ENCODE measurements around the gene ZNF608. TPM values are rescaled to one million over a fixed set of nuclear protein-coding genes. Genes with fewer than 3 reads are reported as not detected.

The ZNF608 gene
- total RNA-seq, 1 donor from 2014 or later = 63.0 TPM

- Mint-ChIP-seq H3K9me3 (peaks cover 9% of the 10 kb centered on the region), H3K27ac (no peak overlapping the region), H3K4me1 (ENCODE audit: unreplicated experiment) (peaks cover 23% of the 10 kb centered on the region), H3K27me3 (no peaks in the 10 kb centered on the region), H3K4me3 (no peak overlapping the region), H3K36me3 (no peaks in the 10 kb centered on the region)
- TF ChIP-seq CTCF (conservative IDR thresholded peaks at IDR 0.05) = no peak
- no peak for DNase-seq (ENCODE audit: extremely low spot score, unreplicated experiment)
Observed at GRCh38 chr5:124789104-124789605, 42.7 kb upstream of the ZNF608 start.

- TF ChIP-seq CTCF (conservative IDR thresholded peaks at IDR 0.05) = no peak
- H3K9me3 Mint-ChIP-seq = peaks cover 3% of the 10 kb centered on the region
- H3K27ac Mint-ChIP-seq = no peak overlapping the region
- H3K4me3 Mint-ChIP-seq = no peak overlapping the region
- no peaks in the 10 kb centered on the region for H3K27me3 Mint-ChIP-seq
- no peak for DNase-seq (ENCODE audit: extremely low spot score, unreplicated experiment)
- H3K36me3 Mint-ChIP-seq = no peaks in the 10 kb centered on the region
- no peaks in the 10 kb centered on the region for H3K4me1 Mint-ChIP-seq (ENCODE audit: unreplicated experiment)
Observed at GRCh38 chr5:124783794-124784193, 37.4 kb upstream of the ZNF608 start.

- no peak for TF ChIP-seq CTCF (conservative IDR thresholded peaks at IDR 0.05)
- no peak overlapping the region for H3K27ac Mint-ChIP-seq
Observed at GRCh38 chr5:124783285-124783684, 36.8 kb upstream of the ZNF608 start.

GRCh38 chr5:124782262-124782661, 35.8 kb upstream of the ZNF608 start:
- no peaks in the 10 kb centered on the region for H3K36me3 Mint-ChIP-seq
- no peak for DNase-seq (ENCODE audit: extremely low spot score, unreplicated experiment)
- peaks cover 3% of the 10 kb centered on the region for H3K9me3 Mint-ChIP-seq
- H3K4me3 Mint-ChIP-seq = no peak overlapping the region
- no peak overlapping the region for H3K27ac Mint-ChIP-seq
- no peak for TF ChIP-seq CTCF (conservative IDR thresholded peaks at IDR 0.05)
- no peaks in the 10 kb centered on the region for H3K27me3 Mint-ChIP-seq
- no peaks in the 10 kb centered on the region for H3K4me1 Mint-ChIP-seq (ENCODE audit: unreplicated experiment)

More at GRCh38 chr5:124783285-124783684, 36.8 kb upstream of the ZNF608 start:
- H3K4me3 Mint-ChIP-seq = no peak overlapping the region
- no peak for DNase-seq (ENCODE audit: extremely low spot score, unreplicated experiment)
- no peaks in the 10 kb centered on the region for H3K36me3 Mint-ChIP-seq
- H3K9me3 Mint-ChIP-seq = peaks cover 3% of the 10 kb centered on the region
- no peaks in the 10 kb centered on the region for H3K4me1 Mint-ChIP-seq (ENCODE audit: unreplicated experiment)
- H3K27me3 Mint-ChIP-seq = no peaks in the 10 kb centered on the region

- no peak overlapping the region for H3K4me3 Mint-ChIP-seq
- H3K27me3 Mint-ChIP-seq = no peaks in the 10 kb centered on the region
- H3K9me3 Mint-ChIP-seq = peaks cover 3% of the 10 kb centered on the region
- H3K36me3 Mint-ChIP-seq = no peaks in the 10 kb centered on the region
- DNase-seq (ENCODE audit: extremely low spot score, unreplicated experiment) = no peak
- H3K4me1 Mint-ChIP-seq (ENCODE audit: unreplicated experiment) = no peaks in the 10 kb centered on the region
- H3K27ac Mint-ChIP-seq = no peak overlapping the region
- no peak for TF ChIP-seq CTCF (conservative IDR thresholded peaks at IDR 0.05)
Observed at GRCh38 chr5:124780011-124780410, 33.6 kb upstream of the ZNF608 start.
